HG03442 (cell line): ENCODE data around the gene PDE4D.
"Not testable (repeated sequence)": the region's sequence is repeated elsewhere in the genome, so short reads cannot be mapped to it uniquely, and the experiment has no call there.

Source experiments
- ATAC-seq: cut with Tn5 transposase; IDR thresholded peaks from one replicate; pipeline ENCODE4 v1.9.1; 2021; ENCODE audit warnings: mild to moderate bottlenecking, moderate library complexity; ENCODE audit not compliant: unreplicated experiment

The PDE4D gene

GRCh38 chr5:59587489-59588337 lies 305.8 kb downstream of the PDE4D start:
- ATAC-seq: no peak

- ATAC-seq: no peak
Observed at GRCh38 chr5:59586841-59587240, 306.7 kb downstream of the PDE4D start.

- no peak for ATAC-seq
Observed at GRCh38 chr5:59584858-59585846, 308.4 kb downstream of the PDE4D start.

GRCh38 chr5:59583810-59584562 lies 309.5 kb downstream of the PDE4D start:
- no peak for ATAC-seq

GRCh38 chr5:59583151-59583809 lies 310.2 kb downstream of the PDE4D start:
- ATAC-seq: no peak

- no peak for ATAC-seq
Observed at GRCh38 chr5:59582746-59583145, 310.8 kb downstream of the PDE4D start.

GRCh38 chr5:59579824-59580167 lies 313.7 kb downstream of the PDE4D start:
- ATAC-seq: no peak

- ATAC-seq: no peak
Observed at GRCh38 chr5:59579101-59579823, 314.3 kb downstream of the PDE4D start.

- no peak for ATAC-seq
Observed at GRCh38 chr5:59577485-59577884, 316.0 kb downstream of the PDE4D start.

- no peak for ATAC-seq
Observed at GRCh38 chr5:59575648-59576445, 317.7 kb downstream of the PDE4D start.

GRCh38 chr5:59573509-59573908 lies 320.0 kb downstream of the PDE4D start:
- not testable (repeated sequence) for ATAC-seq

- ATAC-seq: no peak
Observed at GRCh38 chr5:59571067-59571466, 322.5 kb downstream of the PDE4D start.

GRCh38 chr5:59569608-59570334 lies 323.8 kb downstream of the PDE4D start:
- ATAC-seq: no peak

GRCh38 chr5:59569158-59569557 lies 324.4 kb downstream of the PDE4D start:
- ATAC-seq: no peak

GRCh38 chr5:59568161-59568560 lies 325.4 kb downstream of the PDE4D start:
- ATAC-seq: no peak

- ATAC-seq: no peak
Observed at GRCh38 chr5:59565551-59565950, 328.0 kb downstream of the PDE4D start.

GRCh38 chr5:59564895-59565294 lies 328.6 kb downstream of the PDE4D start:
- ATAC-seq: no peak

GRCh38 chr5:59562756-59563389 lies 330.7 kb downstream of the PDE4D start:
- ATAC-seq: peak; percentile 89
